Measurements from ENCODE around the gene SLC25A27. TPM values are rescaled to one million over a fixed set of nuclear protein-coding genes. Genes with fewer than 3 reads are reported as not detected.

SLC25A27 gene
- total RNA-seq, 1 experiment from 2014 or later = 10.7 TPM

- intact Hi-C loops (cut with micrococcal nuclease) = no loop called here
- no peaks in the 10 kb centered on the region for H3K9me3 ChIP-seq (ENCODE audit: control insufficient read depth in 1 of 2, insufficient read depth in 1 of 2, low read depth in 1 of 2, low read length in 2 of 2)
- BruUV-seq (replicated peaks) = no TSS peak
- POLR2A ChIA-PET = no interaction called here
- DNase-seq (ENCODE audit: low read depth, low spot score) (no peak), ATAC-seq (no peak)
- no peak overlapping the region for H2AFZ ChIP-seq (ENCODE audit: low read depth, low read length, poor library complexity, severe bottlenecking)
- no peaks in the 10 kb centered on the region for H4K20me1 ChIP-seq (ENCODE audit: insufficient read depth)
- H3K27me3 ChIP-seq (ENCODE audit: insufficient read depth, low read length) = no peaks in the 10 kb centered on the region
- H3K4me3 ChIP-seq (replicated peaks in 1 of 2; ENCODE audit: low read depth in 1 of 2, low read length in 2 of 2) = no peak overlapping the region
- no peaks in the 10 kb centered on the region for H3K79me2 ChIP-seq (ENCODE audit: insufficient read depth, low read length)
- no peak overlapping the region for H3K27ac ChIP-seq (ENCODE audit: low read depth, low read length)
- no peaks in the 10 kb centered on the region for H3K36me3 ChIP-seq (ENCODE audit: control insufficient read depth in 1 of 2, insufficient read depth in 2 of 2, low read length in 2 of 2)
- H3K9me2 ChIP-seq (ENCODE audit: insufficient read depth) = no peaks in the 10 kb centered on the region
- H3K9ac ChIP-seq (ENCODE audit: low read length) = no peak overlapping the region
- RAD21 ChIA-PET (ENCODE audit: low non-redundant PET in 1 of 2, low total read pairs in 2 of 2, uncharacterized antibody in 2 of 2, unreplicated experiment in 2 of 2) = no interaction called here
- no peaks in the 10 kb centered on the region for H3K4me1 ChIP-seq (ENCODE audit: control insufficient read depth in 1 of 2, insufficient read depth in 2 of 2, low read length in 2 of 2)
- TF ChIP-seq EGR1 (IDR thresholded peaks at IDR 0.05; ENCODE audit: low read depth) (no peak), SRF (IDR thresholded peaks at IDR 0.05; ENCODE audit: low read depth) (no peak), ELF1 (IDR thresholded peaks at IDR 0.05; ENCODE audit: borderline replicate concordance, low read depth) (no peak), FOSL1 (IDR thresholded peaks at IDR 0.05; ENCODE audit: low read depth) (no peak), YY1 (IDR thresholded peaks at IDR 0.05; ENCODE audit: extremely low read depth, insufficient replicate concordance, low read depth, low read length) (no peak), ZFX (IDR thresholded peaks at IDR 0.05) (no peak), EZH2phosphoT487 (IDR thresholded peaks at IDR 0.05; ENCODE audit: borderline replicate concordance) (no peak)
- TF ChIP-seq, protein P1, sequence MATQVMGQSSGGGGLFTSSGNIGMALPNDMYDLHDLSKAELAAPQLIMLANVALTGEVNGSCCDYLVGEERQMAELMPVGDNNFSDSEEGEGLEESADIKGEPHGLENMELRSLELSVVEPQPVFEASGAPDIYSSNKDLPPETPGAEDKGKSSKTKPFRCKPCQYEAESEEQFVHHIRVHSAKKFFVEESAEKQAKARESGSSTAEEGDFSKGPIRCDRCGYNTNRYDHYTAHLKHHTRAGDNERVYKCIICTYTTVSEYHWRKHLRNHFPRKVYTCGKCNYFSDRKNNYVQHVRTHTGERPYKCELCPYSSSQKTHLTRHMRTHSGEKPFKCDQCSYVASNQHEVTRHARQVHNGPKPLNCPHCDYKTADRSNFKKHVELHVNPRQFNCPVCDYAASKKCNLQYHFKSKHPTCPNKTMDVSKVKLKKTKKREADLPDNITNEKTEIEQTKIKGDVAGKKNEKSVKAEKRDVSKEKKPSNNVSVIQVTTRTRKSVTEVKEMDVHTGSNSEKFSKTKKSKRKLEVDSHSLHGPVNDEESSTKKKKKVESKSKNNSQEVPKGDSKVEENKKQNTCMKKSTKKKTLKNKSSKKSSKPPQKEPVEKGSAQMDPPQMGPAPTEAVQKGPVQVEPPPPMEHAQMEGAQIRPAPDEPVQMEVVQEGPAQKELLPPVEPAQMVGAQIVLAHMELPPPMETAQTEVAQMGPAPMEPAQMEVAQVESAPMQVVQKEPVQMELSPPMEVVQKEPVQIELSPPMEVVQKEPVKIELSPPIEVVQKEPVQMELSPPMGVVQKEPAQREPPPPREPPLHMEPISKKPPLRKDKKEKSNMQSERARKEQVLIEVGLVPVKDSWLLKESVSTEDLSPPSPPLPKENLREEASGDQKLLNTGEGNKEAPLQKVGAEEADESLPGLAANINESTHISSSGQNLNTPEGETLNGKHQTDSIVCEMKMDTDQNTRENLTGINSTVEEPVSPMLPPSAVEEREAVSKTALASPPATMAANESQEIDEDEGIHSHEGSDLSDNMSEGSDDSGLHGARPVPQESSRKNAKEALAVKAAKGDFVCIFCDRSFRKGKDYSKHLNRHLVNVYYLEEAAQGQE (IDR thresholded peaks at IDR 0.05; ENCODE audit: low read depth) = no peak
- CTCF ChIA-PET = no interaction called here
- no peak overlapping the region for H3K4me2 ChIP-seq (ENCODE audit: low read length)
Measured at GRCh38 chr6:46690141-46690755, 37.5 kb downstream of the SLC25A27 start.

Measured in HCT116 (cell line).